Measurements from ENCODE around the gene HS2ST1.

The HS2ST1 gene

GRCh38 chr1:87144316-87144895 lies 230.0 kb downstream of the HS2ST1 start:
- no peak for DNase-seq

- no peak for DNase-seq
Observed at GRCh38 chr1:87144981-87145380, 230.5 kb downstream of the HS2ST1 start.

GRCh38 chr1:87146538-87146937 lies 232.1 kb downstream of the HS2ST1 start:
- no peak for DNase-seq

GRCh38 chr1:87146986-87147385 lies 232.6 kb downstream of the HS2ST1 start:
- DNase-seq = no peak

- DNase-seq = no peak
Observed at GRCh38 chr1:87147851-87148250, 233.4 kb downstream of the HS2ST1 start.

- no peak for DNase-seq
Observed at GRCh38 chr1:87148661-87149060, 234.2 kb downstream of the HS2ST1 start.

- peak; percentile 77 for DNase-seq
Observed at GRCh38 chr1:87149241-87150041, 235.0 kb downstream of the HS2ST1 start.

GRCh38 chr1:87150143-87150542 lies 235.7 kb downstream of the HS2ST1 start:
- peak; percentile 54 for DNase-seq

GRCh38 chr1:87151500-87152421 lies 237.3 kb downstream of the HS2ST1 start:
- DNase-seq = peak; percentile 80

- DNase-seq = no peak
Observed at GRCh38 chr1:87154384-87154783, 239.9 kb downstream of the HS2ST1 start.

- peak; percentile 44 for DNase-seq
Observed at GRCh38 chr1:87155170-87155569, 240.7 kb downstream of the HS2ST1 start.

GRCh38 chr1:87155648-87156047 lies 241.2 kb downstream of the HS2ST1 start:
- no peak for DNase-seq

GRCh38 chr1:87156124-87156523 lies 241.7 kb downstream of the HS2ST1 start:
- DNase-seq = no peak

- DNase-seq = no peak
Observed at GRCh38 chr1:87159378-87159915, 245.0 kb downstream of the HS2ST1 start.

All from eye (tissue), 1 donor.